ENCODE measurements around the gene FOSL2.

Gene FOSL2

DNA sequence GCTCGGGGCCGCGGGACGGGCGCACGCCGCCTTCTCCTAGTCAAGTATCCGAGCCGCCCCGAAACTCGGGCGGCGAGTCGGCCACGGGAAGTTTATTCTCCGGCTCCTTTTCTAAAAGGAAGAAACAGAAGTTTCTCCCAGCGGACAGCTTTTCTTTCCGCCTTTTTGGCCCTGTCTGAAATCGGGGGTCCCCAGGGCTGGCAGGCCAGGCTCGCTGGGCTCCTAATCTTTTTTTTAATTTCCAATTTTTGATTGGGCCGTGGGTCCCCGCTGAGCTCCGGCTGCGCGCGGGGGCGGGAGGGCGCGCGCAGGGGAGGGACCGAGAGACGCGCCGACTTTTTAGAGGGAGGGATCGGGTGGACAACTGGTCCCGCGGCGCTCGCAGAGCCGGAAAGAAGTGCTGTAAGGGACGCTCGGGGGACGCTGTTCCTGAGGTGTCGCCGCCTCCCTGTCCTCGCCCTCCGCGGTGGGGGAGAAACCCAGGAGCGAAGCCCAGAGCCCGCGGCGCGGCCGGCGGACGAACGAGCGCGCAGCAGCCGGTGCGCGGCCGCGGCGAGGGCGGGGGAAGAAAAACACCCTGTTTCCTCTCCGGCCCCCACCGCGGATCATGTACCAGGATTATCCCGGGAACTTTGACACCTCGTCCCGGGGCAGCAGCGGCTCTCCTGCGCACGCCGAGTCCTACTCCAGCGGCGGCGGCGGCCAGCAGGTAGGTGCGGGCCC is 617 bp downstream of the FOSL2 start:
- no peaks in the 10 kb centered on the region for H3K9me3 ChIP-seq (ENCODE audit: control insufficient read depth, insufficient read depth, low read length)
- H3K9ac ChIP-seq (ENCODE audit: low read depth, low read length) = peak overlapping the region; percentile 47
- H3K4me1 ChIP-seq (ENCODE audit: control insufficient read depth, insufficient read depth, low read length) = peaks cover 10% of the 10 kb centered on the region
- no peaks in the 10 kb centered on the region for H3K36me3 ChIP-seq (ENCODE audit: control insufficient read depth, insufficient read depth, low read length)
- H3K4me3 ChIP-seq (ENCODE audit: low read depth, low read length) = peak overlapping the region; percentile 58
- H3K27me3 ChIP-seq (ENCODE audit: control insufficient read depth, insufficient read depth, low read length) = peaks cover 54% of the 10 kb centered on the region

DNA sequence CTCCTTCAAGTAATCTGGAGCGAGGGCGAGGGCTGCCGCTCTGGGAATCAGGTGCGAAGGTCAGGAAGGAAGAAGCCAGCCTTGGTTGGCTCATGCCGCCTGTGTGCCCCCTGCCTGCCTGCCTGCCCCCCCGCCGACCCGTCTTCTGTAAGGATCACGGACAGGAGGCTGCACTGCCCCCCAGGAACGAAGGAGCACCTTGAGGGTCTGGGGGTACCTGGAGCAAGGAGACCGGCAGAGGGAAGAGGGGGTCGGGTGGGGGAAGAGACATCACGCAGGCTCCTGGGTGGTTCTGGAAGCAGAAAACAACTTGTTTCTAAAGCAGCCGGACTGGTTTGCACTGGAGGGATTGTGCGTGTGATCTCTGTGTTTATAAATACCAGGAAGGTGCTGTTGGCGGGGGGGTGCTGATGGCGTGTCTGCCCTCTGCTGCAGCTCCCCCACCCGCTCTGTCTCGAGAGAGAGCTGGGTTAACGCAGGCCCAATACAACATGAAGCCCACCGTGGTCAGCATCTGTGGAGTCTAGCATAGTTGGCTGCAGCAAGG is 1.7 kb downstream of the FOSL2 start:
- no peak overlapping the region for H3K9ac ChIP-seq (ENCODE audit: low read depth, low read length)
- H3K27me3 ChIP-seq (ENCODE audit: control insufficient read depth, insufficient read depth, low read length) = peaks cover 43% of the 10 kb centered on the region
- H3K4me1 ChIP-seq (ENCODE audit: control insufficient read depth, insufficient read depth, low read length) = peaks cover 8% of the 10 kb centered on the region
- H3K9me3 ChIP-seq (ENCODE audit: control insufficient read depth, insufficient read depth, low read length) = no peaks in the 10 kb centered on the region
- H3K36me3 ChIP-seq (ENCODE audit: control insufficient read depth, insufficient read depth, low read length) = no peaks in the 10 kb centered on the region
- peak overlapping the region; percentile 58 for H3K4me3 ChIP-seq (ENCODE audit: low read depth, low read length)

DNA sequence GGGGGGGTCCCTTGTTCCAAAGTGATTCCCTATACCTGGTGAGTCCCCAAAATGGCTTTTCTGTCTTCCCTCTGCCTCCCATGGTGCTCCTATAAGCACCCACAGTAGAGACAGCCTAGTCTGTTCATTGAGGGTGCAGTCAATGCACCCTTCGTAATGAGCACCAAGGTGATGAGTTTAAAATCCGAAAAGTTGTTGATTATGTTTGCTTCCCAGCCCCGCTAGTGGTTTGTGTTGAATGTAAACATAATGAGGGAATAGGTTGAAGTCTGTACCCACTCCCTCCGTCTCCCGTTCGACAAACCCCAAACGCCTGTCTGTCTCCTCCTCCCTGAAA is 2.3 kb downstream of the FOSL2 start:
- H3K4me1 ChIP-seq (ENCODE audit: control insufficient read depth, insufficient read depth, low read length) = peaks cover 3% of the 10 kb centered on the region
- H3K4me3 ChIP-seq (ENCODE audit: low read depth, low read length) = peak overlapping the region; percentile 58
- no peak overlapping the region for H3K9ac ChIP-seq (ENCODE audit: low read depth, low read length)
- H3K27me3 ChIP-seq (ENCODE audit: control insufficient read depth, insufficient read depth, low read length) = peaks cover 37% of the 10 kb centered on the region
- H3K9me3 ChIP-seq (ENCODE audit: control insufficient read depth, insufficient read depth, low read length) = no peaks in the 10 kb centered on the region
- no peaks in the 10 kb centered on the region for H3K36me3 ChIP-seq (ENCODE audit: control insufficient read depth, insufficient read depth, low read length)

DNA sequence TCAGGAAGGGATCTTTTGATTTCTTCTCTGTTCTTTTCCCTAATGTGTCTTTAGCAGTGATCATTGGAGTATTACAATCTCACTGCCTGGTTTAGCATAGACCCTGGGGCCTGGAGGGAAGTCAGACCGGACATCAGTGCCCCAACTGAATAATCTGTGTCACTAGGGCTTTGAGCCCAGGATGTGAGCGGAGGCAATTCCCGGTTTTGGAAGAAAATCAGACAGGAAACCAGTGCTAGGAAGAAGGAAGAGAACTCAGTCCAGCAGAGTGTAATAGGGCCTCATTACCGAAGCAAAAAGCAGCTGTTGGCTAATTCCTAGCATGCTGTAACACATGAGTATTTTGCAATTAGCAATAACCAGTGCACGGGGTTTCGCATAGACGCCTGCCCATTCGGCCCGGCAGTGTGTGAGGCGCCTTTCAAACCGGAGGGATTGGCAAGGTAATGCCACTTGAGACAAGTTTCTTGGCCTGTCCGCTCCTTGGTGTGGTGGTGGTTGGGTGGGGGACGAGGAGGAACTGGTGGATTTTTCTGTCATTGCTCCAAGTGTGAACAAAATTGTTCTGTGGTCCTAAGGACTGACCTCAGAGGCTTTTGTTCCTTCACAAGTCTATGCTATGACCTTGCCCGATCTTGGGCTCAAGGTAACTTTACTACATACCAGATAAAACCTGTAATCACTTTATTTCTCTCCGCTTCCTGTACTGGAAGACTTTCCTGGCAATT is 2.8 kb downstream of the FOSL2 start:
- H3K27me3 ChIP-seq (ENCODE audit: control insufficient read depth, insufficient read depth, low read length) = peaks cover 36% of the 10 kb centered on the region
- H3K9ac ChIP-seq (ENCODE audit: low read depth, low read length) = no peak overlapping the region
- peaks cover 3% of the 10 kb centered on the region for H3K4me1 ChIP-seq (ENCODE audit: control insufficient read depth, insufficient read depth, low read length)
- peak overlapping the region; percentile 18 for H3K4me3 ChIP-seq (ENCODE audit: low read depth, low read length)
- H3K36me3 ChIP-seq (ENCODE audit: control insufficient read depth, insufficient read depth, low read length) = no peaks in the 10 kb centered on the region
- no peaks in the 10 kb centered on the region for H3K9me3 ChIP-seq (ENCODE audit: control insufficient read depth, insufficient read depth, low read length)

DNA sequence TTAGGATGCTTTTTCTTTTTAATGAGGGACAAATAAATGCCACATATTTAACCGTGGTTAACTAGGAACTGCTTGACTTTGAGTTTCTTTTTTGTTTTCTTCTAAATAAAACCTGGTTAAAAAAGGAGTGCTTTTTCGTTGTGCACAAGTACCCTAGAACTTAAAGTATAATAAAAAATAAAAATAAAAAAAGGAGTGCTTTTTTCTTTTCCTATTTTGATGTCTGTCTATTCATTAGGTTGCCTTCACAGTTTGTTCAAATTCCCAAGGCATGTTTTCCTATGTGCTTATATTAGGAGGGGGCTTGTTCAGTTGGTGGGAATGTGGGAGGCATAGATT is 4.4 kb downstream of the FOSL2 start:
- H3K9ac ChIP-seq (ENCODE audit: low read depth, low read length) = no peak overlapping the region

DNA sequence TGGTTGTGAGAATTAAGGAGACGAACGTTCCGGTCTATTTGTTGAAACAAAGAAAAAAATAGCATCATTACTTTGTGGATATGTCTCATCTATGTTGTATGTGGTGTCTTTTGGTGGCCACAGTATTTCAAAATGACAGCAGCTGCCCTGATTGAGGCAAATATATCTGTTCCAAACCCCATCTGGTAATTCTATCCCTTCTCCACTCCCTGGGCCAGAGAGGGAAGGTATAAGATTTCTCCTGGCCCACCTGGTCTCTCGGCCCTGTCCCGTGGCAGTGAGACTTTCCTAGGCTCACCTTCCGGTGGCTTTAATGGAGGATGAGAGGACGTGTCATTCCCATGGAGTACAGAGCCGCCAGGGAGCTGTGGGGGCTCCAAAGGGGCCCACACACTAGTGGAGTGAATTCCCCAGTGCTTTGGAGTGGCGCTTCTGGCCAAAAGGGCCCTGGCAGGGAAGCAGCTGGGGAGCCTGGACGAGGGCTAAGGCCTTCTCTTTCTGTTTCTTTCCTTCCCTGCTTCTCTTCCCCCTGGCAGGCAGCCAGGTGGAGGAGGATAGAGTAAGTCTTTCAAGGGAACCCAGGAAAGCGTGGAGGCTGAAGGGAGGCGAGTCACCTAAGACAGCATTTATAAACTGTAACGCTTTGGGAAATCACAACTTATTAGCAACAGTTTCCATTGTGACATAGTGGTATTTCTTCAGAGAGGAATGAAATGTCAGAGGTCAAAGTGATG is 5.6 kb downstream of the FOSL2 start:
- Histone ChIP-seq H3K9me3 (ENCODE audit: control insufficient read depth, insufficient read depth, low read length) (no peaks in the 10 kb centered on the region), H3K4me1 (ENCODE audit: control insufficient read depth, insufficient read depth, low read length) (no peaks in the 10 kb centered on the region), H3K4me3 (ENCODE audit: low read depth, low read length) (no peak overlapping the region), H3K36me3 (ENCODE audit: control insufficient read depth, insufficient read depth, low read length) (no peaks in the 10 kb centered on the region), H3K27me3 (ENCODE audit: control insufficient read depth, insufficient read depth, low read length) (peaks cover 29% of the 10 kb centered on the region), H3K9ac (ENCODE audit: low read depth, low read length) (no peak overlapping the region)

More for the DNA sequence above, 4.4 kb downstream of the FOSL2 start:
- peaks cover 29% of the 10 kb centered on the region for H3K27me3 ChIP-seq (ENCODE audit: control insufficient read depth, insufficient read depth, low read length)
- H3K36me3 ChIP-seq (ENCODE audit: control insufficient read depth, insufficient read depth, low read length) = no peaks in the 10 kb centered on the region
- H3K9me3 ChIP-seq (ENCODE audit: control insufficient read depth, insufficient read depth, low read length) = no peaks in the 10 kb centered on the region
- no peak overlapping the region for H3K4me3 ChIP-seq (ENCODE audit: low read depth, low read length)
- no peaks in the 10 kb centered on the region for H3K4me1 ChIP-seq (ENCODE audit: control insufficient read depth, insufficient read depth, low read length)

DNA sequence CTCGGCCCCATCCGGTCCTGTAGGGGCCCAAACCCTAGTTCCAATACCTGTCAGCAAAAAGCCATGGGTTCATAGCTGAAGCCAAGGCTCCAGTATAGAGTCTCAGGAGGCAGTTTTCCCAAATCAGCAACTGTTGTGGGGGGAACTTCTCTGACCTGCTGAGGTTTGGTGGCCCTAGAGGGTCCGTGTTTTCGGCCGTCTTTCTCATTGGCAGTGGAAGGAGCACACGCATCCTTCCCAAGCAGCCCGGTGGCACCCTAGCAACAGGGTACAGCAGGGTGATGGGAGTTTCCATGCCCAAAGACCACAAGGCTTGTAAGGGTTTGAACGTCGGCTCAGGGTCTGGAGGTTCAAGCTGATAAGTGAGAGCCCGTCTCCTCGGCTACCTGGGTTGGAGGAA is 6.6 kb downstream of the FOSL2 start:
- H3K9me3 ChIP-seq (ENCODE audit: control insufficient read depth, insufficient read depth, low read length) = no peaks in the 10 kb centered on the region
- no peak overlapping the region for H3K4me3 ChIP-seq (ENCODE audit: low read depth, low read length)
- H3K9ac ChIP-seq (ENCODE audit: low read depth, low read length) = no peak overlapping the region
- peaks cover 19% of the 10 kb centered on the region for H3K27me3 ChIP-seq (ENCODE audit: control insufficient read depth, insufficient read depth, low read length)
- H3K36me3 ChIP-seq (ENCODE audit: control insufficient read depth, insufficient read depth, low read length) = no peaks in the 10 kb centered on the region
- no peaks in the 10 kb centered on the region for H3K4me1 ChIP-seq (ENCODE audit: control insufficient read depth, insufficient read depth, low read length)

DNA sequence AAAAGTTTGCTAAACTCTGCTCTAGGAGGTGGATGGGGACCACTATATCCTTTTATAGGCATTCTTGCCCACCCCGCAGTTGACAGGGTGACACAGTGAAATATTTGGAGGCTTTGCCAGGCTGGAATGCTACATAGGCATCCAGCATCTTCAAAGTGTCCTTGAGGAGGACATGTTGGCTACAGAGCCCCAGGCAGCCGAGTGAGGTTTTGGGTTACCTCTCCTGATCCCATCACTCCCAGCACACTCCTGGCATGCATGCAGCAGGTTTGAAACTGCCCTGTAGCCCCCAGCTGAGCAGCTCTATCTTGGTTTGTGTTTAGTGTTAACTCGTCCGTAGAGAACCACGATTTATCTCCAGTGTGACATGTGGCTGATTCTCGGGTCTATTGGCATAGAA is 7.3 kb downstream of the FOSL2 start:
- Histone ChIP-seq H3K27me3 (ENCODE audit: control insufficient read depth, insufficient read depth, low read length) (peaks cover 12% of the 10 kb centered on the region), H3K9ac (ENCODE audit: low read depth, low read length) (no peak overlapping the region), H3K4me1 (ENCODE audit: control insufficient read depth, insufficient read depth, low read length) (no peaks in the 10 kb centered on the region), H3K4me3 (ENCODE audit: low read depth, low read length) (no peak overlapping the region), H3K36me3 (ENCODE audit: control insufficient read depth, insufficient read depth, low read length) (no peaks in the 10 kb centered on the region), H3K9me3 (ENCODE audit: control insufficient read depth, insufficient read depth, low read length) (no peaks in the 10 kb centered on the region)

DNA sequence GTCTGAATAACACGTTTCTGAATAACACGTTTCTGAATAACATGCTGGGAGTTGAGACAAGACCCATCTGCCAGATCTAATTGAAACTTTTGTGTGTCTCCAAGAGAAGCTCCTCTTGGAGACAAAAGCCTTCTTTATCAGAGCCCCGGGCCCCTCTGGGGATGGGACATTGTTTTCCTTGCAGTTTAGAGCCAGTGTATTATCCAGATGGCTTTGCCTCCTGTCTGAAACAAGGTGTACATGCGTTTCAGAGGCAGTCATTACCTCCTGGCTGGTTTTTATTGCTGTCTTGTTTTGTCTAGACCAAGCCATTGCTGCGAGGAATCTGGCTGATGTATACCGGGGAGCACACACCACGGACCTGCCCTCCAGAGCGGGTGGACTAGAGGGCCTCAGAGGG is 7.8 kb downstream of the FOSL2 start:
- no peaks in the 10 kb centered on the region for H3K9me3 ChIP-seq (ENCODE audit: control insufficient read depth, insufficient read depth, low read length)
- H3K9ac ChIP-seq (ENCODE audit: low read depth, low read length) = no peak overlapping the region
- H3K4me3 ChIP-seq (ENCODE audit: low read depth, low read length) = no peak overlapping the region
- H3K36me3 ChIP-seq (ENCODE audit: control insufficient read depth, insufficient read depth, low read length) = no peaks in the 10 kb centered on the region
- H3K4me1 ChIP-seq (ENCODE audit: control insufficient read depth, insufficient read depth, low read length) = no peaks in the 10 kb centered on the region
- H3K27me3 ChIP-seq (ENCODE audit: control insufficient read depth, insufficient read depth, low read length) = peaks cover 8% of the 10 kb centered on the region

DNA sequence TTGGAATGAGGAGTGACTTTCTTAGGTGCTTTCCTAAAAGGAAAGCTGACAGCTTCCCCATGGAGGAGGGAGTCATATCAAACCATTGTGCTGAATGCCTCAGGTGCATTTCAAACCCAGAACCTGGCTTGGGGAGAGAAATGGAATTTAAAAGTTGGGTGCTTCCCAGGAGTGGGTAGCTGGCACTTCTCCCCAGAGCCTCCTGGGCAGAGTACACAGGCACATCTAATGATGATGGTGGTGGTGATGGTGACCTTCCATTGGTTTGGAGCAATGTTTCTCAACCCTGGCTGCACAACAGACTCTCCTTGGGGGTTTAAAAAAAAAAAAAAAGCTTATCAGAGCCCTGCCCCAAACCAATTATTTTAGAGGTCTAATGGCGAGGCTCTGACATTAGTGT is 8.3 kb downstream of the FOSL2 start:
- H3K4me3 ChIP-seq (ENCODE audit: low read depth, low read length) = no peak overlapping the region
- no peaks in the 10 kb centered on the region for H3K9me3 ChIP-seq (ENCODE audit: control insufficient read depth, insufficient read depth, low read length)
- H3K4me1 ChIP-seq (ENCODE audit: control insufficient read depth, insufficient read depth, low read length) = no peaks in the 10 kb centered on the region
- no peaks in the 10 kb centered on the region for H3K36me3 ChIP-seq (ENCODE audit: control insufficient read depth, insufficient read depth, low read length)
- H3K27me3 ChIP-seq (ENCODE audit: control insufficient read depth, insufficient read depth, low read length) = peaks cover 3% of the 10 kb centered on the region
- no peak overlapping the region for H3K9ac ChIP-seq (ENCODE audit: low read depth, low read length)

DNA sequence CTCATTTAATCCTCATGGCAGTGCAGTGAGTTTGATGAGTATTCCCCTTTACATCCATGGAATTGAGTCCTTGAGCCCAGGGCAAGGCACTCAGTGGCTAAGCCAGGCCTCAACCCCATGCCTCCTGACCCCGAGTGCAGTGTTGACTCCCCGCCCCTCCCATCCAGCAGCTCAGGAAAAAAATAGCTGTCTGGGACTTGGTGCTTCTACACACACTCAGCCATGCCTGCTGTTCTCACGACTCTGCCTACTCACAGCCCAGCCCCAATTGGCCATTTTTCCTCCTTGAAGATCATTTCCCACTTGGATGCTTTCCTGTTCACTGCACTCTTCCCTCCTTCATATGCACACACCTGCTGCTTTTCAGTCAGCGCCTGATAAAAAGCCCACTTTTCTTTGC is 8.8 kb downstream of the FOSL2 start:
- H3K9me3 ChIP-seq (ENCODE audit: control insufficient read depth, insufficient read depth, low read length) = no peaks in the 10 kb centered on the region
- no peaks in the 10 kb centered on the region for H3K36me3 ChIP-seq (ENCODE audit: control insufficient read depth, insufficient read depth, low read length)
- no peaks in the 10 kb centered on the region for H3K27me3 ChIP-seq (ENCODE audit: control insufficient read depth, insufficient read depth, low read length)
- H3K9ac ChIP-seq (ENCODE audit: low read depth, low read length) = no peak overlapping the region
- H3K4me1 ChIP-seq (ENCODE audit: control insufficient read depth, insufficient read depth, low read length) = no peaks in the 10 kb centered on the region
- H3K4me3 ChIP-seq (ENCODE audit: low read depth, low read length) = no peak overlapping the region
